ENCODE data around the gene PMAIP1. TPM values are rescaled to one million over a fixed set of nuclear protein-coding genes. Genes with fewer than 3 reads are reported as not detected.
A peak's percentile ranks its signal among the peaks of the same experiment; 100 is the strongest.
"Not testable (repeated sequence)": the region's sequence is repeated elsewhere in the genome, so short reads cannot be mapped to it uniquely, and the experiment has no call there.

PMAIP1 gene
- total RNA-seq = 57.2 and 59.5 TPM in 2 replicates

DNA sequence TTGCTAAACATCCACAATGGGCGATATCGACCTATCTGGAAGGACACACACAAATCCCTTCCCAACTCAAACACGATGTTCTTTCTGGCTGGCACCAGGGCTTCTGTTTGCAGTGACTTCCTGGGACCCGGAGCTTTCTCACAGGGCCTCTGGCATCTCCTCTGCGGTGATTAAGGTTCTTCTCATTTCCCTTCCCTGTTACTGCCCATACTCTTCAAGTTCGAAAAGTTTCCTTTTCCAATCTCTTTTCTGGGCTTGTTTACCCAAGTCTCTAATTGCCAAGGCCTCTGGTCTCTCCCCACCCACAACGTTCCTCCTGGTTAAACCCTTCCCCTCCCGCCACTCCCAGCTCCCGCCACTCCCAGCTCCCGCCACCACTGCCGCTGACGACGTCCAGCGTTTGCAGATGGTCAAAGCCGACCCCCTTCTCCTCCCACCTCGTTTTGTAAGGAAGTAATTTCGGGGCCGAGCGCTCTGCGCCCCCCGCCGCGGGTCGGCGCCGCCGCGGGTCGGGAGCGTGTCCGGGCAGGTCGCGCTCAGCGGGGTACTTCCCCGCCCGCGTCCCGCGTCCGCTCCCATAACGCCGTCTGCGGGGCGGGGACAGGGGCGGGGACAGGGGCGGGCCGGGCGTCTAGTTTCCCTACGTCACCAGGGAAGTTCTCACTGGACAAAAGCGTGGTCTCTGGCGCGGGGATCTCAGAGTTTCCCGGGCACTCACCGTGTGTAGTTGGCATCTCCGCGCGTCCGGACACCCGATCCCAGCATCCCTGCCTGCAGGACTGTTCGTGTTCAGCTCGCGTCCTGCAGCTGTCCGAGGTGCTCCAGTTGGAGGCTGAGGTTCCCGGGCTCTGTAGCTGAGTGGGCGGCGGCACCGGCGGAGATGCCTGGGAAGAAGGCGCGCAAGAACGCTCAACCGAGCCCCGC lies at the start of gene PMAIP1:
TSS of gene PMAIP1 (plus strand) at position 699 of the 924 bp plus-strand sequence. CDS start at position 881, 182 bp downstream.
- Mint-ChIP-seq H3K9me3 (no peaks in the 10 kb centered on the region), H3K36me3 (ENCODE audit: low read depth) (peaks cover 35% of the 10 kb centered on the region), H3K27ac (peak within 1 kb of the TSS; percentile 99), H3K4me3 (peak within 1 kb of the TSS; percentile 97), H3K4me1 (ENCODE audit: low read depth) (peaks cover 41% of the 10 kb centered on the region), H3K27me3 (ENCODE audit: insufficient read depth) (no peaks in the 10 kb centered on the region)
- DNase-seq (ENCODE audit: low spot score) = peak; percentile 84
- intact Hi-C loops (cut with micrococcal nuclease) = loop anchor here (1.0 to 5.0 kb wide), 8 partner anchors 13 to 760 kb away; partner anchors contain the start of genes LMAN1 and SEC11C

DNA sequence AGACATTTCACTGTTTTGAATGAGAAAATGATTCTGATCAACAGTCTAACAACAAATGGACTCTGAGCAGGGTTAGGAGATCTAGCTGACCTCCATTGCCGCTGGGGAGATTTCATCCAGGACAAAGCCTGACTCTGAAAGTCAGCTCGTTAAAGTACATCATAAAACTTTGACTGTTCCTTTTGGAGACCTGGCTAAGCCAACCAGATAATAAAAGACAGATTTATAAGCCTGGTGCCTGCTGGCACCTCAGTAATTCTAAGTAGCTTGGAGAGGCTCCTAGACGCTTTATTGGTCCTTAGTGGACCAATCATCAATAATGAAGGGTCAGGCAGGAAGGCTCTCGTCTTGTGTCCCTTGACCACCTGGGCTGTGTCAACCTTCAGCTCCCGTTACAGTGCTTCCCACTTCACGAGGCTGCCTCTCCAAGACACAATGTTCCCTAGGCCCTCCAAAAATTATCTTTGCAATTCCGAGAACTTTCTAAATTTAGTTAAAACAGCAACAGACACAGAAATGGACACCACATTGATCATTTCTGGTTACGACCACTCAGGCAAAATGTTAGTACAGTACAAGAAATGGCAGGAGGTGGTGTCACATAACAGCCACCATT lies 47.9 kb upstream of the PMAIP1 start:
- peaks cover 17% of the 10 kb centered on the region for H3K4me1 Mint-ChIP-seq (ENCODE audit: low read depth)
- H3K9me3 Mint-ChIP-seq = no peaks in the 10 kb centered on the region
- no peak for DNase-seq (ENCODE audit: low spot score)
- H3K27ac Mint-ChIP-seq = no peak overlapping the region
- H3K36me3 Mint-ChIP-seq (ENCODE audit: low read depth) = no peaks in the 10 kb centered on the region
- H3K4me3 Mint-ChIP-seq = no peak overlapping the region
- peaks cover 3% of the 10 kb centered on the region for H3K27me3 Mint-ChIP-seq (ENCODE audit: insufficient read depth)
- intact Hi-C loops (cut with micrococcal nuclease) = no loop called here

DNA sequence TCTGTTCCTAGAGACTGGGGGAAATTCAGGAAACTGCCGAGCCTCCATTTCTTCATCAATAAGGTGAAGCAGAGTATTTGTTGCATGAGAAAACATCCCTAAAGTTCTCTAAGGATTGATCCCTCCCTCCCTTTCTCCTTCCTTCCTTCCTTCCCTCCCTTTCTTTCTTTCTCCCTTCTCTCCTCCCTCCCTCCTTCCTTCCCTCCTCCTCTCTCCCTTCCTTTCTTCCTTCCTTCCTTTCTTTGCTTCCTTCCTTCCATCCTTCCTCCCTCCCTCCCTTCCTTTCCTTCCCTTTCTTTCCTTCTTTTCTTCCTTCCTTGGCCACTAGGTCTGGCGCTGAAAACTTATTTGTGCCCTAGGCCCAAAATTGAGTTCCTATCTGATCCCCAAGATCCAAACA lies 47.2 kb upstream of the PMAIP1 start:
- no peaks in the 10 kb centered on the region for H3K9me3 Mint-ChIP-seq
- no peaks in the 10 kb centered on the region for H3K36me3 Mint-ChIP-seq (ENCODE audit: low read depth)
- H3K4me1 Mint-ChIP-seq (ENCODE audit: low read depth) = peaks cover 10% of the 10 kb centered on the region
- no peak overlapping the region for H3K27ac Mint-ChIP-seq
- H3K27me3 Mint-ChIP-seq (ENCODE audit: insufficient read depth) = peaks cover 3% of the 10 kb centered on the region
- no peak for DNase-seq (ENCODE audit: low spot score)
- intact Hi-C loops (cut with micrococcal nuclease) = no loop called here
- H3K4me3 Mint-ChIP-seq = no peak overlapping the region

DNA sequence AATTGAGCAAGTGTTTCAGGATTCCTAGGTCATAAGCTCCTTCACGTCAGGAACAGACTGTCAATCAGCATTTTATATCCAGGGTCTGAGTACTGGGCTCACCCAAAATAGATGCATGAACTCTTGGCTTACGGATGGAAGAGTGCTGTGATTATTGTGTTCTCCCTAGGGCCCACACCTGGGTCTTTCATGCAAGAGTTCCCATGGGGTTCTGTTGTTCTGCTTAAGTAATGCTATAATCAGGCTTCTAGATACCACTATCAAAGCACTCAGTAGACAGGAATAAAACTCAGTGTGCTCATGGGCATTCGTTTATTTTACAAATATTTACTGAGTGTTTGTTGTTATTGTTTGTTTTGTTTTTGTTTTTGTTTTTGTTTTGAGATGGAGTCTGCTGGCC lies 46.4 kb upstream of the PMAIP1 start:
- no peaks in the 10 kb centered on the region for H3K9me3 Mint-ChIP-seq
- no peaks in the 10 kb centered on the region for H3K36me3 Mint-ChIP-seq (ENCODE audit: low read depth)
- H3K4me1 Mint-ChIP-seq (ENCODE audit: low read depth) = peaks cover 2% of the 10 kb centered on the region
- intact Hi-C loops (cut with micrococcal nuclease) = no loop called here
- H3K27me3 Mint-ChIP-seq (ENCODE audit: insufficient read depth) = peaks cover 5% of the 10 kb centered on the region
- H3K4me3 Mint-ChIP-seq = no peak overlapping the region
- H3K27ac Mint-ChIP-seq = no peak overlapping the region
- no peak for DNase-seq (ENCODE audit: low spot score)

DNA sequence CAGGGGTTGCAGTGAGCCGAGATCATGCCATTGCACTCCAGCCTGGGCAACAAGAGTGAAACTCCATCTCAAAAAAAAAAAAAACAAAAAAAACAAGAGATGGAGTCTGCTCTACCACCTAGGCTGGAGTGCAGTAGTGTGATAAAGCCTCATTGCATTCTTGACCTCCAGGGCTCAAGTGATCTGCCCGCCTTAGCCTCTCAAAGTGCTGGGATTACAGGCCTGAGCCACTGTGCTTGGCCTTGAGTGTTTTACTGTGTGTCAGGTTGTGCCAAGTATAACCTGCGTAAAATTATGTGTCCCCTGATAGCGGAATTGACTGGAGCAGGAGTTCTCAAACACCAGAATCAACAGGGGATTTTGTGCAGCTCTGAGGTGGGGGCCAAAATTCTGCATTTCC lies 45.8 kb upstream of the PMAIP1 start:
- H3K9me3 Mint-ChIP-seq; H3K27me3 Mint-ChIP-seq (ENCODE audit: insufficient read depth); DNase-seq (ENCODE audit: low spot score); H3K36me3 Mint-ChIP-seq (ENCODE audit: low read depth); H3K27ac Mint-ChIP-seq; H3K4me1 Mint-ChIP-seq (ENCODE audit: low read depth); H3K4me3 Mint-ChIP-seq; intact Hi-C loops (cut with micrococcal nuclease): not testable (repeated sequence)

DNA sequence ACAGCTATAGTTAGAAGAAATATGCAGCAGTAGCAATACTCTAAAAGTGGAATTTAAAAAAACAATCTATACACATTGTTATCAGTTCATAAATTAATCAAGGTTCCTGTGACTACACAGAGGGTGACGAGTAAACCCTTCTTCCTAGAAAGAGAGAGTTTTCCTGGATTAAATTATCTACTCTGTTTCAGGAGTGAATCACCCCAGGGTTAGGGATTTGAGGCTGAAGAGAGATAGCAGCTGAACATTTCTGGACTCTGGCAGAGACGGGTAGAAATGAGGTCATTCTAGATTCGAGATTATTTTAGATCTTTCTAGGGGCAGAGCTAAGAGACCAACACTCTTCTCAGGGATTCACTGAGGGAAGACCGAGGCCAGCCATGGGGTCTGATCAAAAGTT lies 38.8 kb upstream of the PMAIP1 start:
- H3K27me3 Mint-ChIP-seq (ENCODE audit: insufficient read depth) = peaks cover 5% of the 10 kb centered on the region
- no peak overlapping the region for H3K4me3 Mint-ChIP-seq
- no peaks in the 10 kb centered on the region for H3K36me3 Mint-ChIP-seq (ENCODE audit: low read depth)
- H3K4me1 Mint-ChIP-seq (ENCODE audit: low read depth) = no peaks in the 10 kb centered on the region
- H3K27ac Mint-ChIP-seq = no peak overlapping the region
- DNase-seq (ENCODE audit: low spot score) = no peak
- no peaks in the 10 kb centered on the region for H3K9me3 Mint-ChIP-seq
- intact Hi-C loops (cut with micrococcal nuclease) = no loop called here

DNA sequence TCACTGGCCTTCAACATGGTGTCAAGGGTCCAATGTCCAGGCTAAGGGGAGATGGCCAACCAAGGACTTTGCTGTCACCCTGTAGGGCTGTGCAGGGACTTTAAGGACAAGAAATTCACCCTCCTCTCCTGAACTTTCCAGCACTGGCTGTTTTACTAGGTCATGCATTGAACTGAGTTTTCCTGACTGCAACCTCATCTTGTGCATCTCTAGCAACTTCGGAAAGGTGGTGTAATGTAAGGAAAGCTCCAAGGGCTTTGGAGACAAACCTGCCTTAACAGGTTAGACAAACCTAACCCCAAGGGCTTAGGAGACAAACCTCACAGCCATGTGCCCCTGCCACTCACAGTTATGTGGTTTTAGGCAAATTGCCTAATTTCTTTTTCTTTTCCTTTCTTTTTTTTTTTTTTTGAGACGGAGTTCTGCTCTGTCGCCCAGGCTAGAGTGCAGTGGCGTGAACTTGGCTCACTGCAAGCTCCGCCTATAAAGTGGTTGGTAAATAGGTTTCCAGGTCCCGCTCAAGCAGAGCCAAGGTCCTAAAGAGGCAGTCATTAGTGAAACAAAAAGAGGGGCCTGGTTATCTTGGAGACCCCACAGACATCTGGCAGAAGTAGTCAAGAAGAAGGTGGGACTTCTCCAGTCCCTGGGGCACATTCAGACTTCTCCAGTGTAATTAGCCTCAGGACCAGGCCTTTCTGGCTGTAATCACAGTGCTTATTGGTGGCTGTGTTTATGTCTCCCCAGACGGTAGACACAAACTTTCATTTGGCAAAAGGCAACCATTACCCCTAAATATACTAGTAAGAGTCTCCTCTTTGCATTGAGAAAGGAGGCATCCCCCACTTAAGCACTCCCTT lies 37.6 kb upstream of the PMAIP1 start:
- no peaks in the 10 kb centered on the region for H3K9me3 Mint-ChIP-seq
- intact Hi-C loops (cut with micrococcal nuclease) = no loop called here

DNA sequence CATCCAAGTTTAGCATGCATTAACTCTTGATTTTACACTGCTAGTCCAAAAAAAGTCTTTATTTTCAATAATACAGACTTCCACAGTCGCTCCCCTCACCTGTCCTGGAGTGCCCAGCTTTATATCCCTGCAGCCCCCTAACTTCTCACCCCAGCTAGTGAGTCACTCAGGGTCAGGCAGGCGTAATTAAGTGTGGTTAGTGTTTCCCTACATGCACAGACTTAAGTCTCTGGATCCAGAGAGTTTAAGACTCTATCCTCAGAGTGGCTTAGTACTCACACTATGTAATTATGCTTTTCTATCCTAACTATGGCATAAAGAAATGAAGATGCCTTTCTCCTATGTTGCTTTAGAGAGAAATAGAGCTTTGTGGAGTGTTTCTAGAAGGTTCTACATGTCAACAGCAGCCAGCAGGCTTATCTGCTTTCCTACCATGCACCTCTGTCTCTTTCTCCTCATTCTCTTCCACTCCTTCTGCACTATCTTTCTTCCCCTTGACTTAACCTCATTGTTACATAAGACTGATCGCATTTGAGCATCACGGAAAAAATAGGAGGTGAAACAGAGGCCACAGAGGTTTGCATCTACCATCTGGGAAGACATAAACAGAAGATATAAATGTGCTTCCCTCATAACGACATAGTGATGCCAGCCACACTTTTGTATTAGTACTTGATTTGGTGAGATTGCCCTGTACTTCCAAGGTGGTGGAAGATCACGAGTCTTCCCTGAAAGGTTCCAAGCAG lies 34.4 kb upstream of the PMAIP1 start:
- H3K9me3 Mint-ChIP-seq = no peaks in the 10 kb centered on the region
- H3K4me3 Mint-ChIP-seq = no peak overlapping the region
- H3K27me3 Mint-ChIP-seq (ENCODE audit: insufficient read depth) = peaks cover 6% of the 10 kb centered on the region
- H3K36me3 Mint-ChIP-seq (ENCODE audit: low read depth) = no peaks in the 10 kb centered on the region
- intact Hi-C loops (cut with micrococcal nuclease) = no loop called here
- H3K27ac Mint-ChIP-seq = no peak overlapping the region
- H3K4me1 Mint-ChIP-seq (ENCODE audit: low read depth) = no peaks in the 10 kb centered on the region
- DNase-seq (ENCODE audit: low spot score) = no peak

More for the DNA sequence above, 37.6 kb upstream of the PMAIP1 start:
- no peaks in the 10 kb centered on the region for H3K4me1 Mint-ChIP-seq (ENCODE audit: low read depth)
- DNase-seq (ENCODE audit: low spot score) = no peak
- H3K36me3 Mint-ChIP-seq (ENCODE audit: low read depth) = no peaks in the 10 kb centered on the region
- peaks cover 7% of the 10 kb centered on the region for H3K27me3 Mint-ChIP-seq (ENCODE audit: insufficient read depth)
- no peak overlapping the region for H3K27ac Mint-ChIP-seq
- H3K4me3 Mint-ChIP-seq = no peak overlapping the region

DNA sequence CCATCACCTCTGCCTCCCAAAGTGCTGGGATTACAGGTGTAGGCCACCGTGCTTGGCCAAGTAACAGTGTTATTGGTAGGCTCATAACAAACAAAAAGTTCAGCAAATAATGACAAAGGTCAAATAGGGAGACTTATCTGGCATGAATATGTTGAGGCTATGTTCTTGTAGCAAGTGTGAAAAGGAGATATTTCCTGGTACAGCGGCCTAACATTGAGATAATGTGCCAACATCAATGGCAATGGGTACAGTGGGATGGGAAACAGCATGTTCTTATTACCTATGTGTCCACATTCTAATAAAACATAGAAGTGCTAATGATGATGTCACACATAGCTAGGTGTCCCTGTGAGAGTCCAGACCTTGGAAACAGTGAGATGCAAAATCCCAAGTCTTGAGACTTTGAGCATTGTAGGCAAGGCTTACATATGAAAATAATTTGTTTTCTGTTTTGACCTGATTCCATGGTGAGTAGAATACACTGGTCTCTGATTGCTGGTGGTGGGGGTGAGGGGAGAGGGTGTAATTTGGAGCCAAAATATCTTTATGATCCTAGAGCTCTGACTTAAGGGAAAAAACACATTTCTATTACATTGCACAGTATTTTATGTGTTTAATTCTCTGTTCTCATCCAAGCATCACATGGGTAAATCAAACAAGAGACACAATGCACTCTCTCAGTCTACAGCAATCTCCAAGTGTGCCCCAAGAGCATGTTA lies 33.1 kb upstream of the PMAIP1 start:
- intact Hi-C loops (cut with micrococcal nuclease) = no loop called here
- Mint-ChIP-seq H3K9me3 (no peaks in the 10 kb centered on the region), H3K36me3 (ENCODE audit: low read depth) (no peaks in the 10 kb centered on the region), H3K27me3 (ENCODE audit: insufficient read depth) (peaks cover 5% of the 10 kb centered on the region), H3K4me3 (no peak overlapping the region), H3K4me1 (ENCODE audit: low read depth) (no peaks in the 10 kb centered on the region), H3K27ac (no peak overlapping the region)
- DNase-seq (ENCODE audit: low spot score) = no peak

DNA sequence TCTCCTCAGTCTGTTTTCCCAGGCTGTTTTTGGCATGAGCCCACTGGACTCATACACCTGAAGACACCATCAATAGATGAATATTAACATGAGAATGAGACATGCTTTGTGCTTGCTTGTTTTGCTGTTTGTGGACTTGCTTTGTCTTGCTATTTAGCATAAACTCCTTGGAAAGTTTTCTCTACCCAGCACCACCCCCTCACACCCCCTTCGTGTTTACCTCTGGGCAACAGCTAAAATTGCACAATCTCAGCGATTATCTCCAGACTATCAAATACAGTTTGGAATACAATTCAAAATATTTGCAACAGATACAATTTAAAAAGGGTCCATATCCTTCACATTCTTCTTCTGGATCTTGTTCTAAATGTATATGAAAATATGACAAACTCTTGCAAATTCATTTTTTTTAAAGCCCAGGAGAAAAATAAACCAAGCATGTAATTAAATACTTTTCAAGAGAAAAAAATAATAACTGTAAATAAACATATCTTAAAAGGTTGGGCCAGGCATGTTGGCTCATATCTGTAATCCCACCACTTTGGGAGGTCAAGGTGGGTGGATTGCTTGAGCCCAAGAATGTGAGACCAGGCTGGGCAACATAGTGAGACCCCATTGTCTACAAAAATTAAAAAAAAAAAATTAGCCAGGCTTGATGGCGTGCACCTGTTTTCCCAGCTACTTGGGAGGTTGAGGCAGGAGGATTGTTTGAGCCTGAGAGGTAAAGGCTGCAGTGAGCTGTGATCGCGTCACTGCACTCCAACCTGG lies 32.3 kb upstream of the PMAIP1 start:
- peaks cover 8% of the 10 kb centered on the region for H3K4me1 Mint-ChIP-seq (ENCODE audit: low read depth)
- H3K27ac Mint-ChIP-seq = no peak overlapping the region
- peaks cover 7% of the 10 kb centered on the region for H3K27me3 Mint-ChIP-seq (ENCODE audit: insufficient read depth)
- H3K4me3 Mint-ChIP-seq = no peak overlapping the region
- intact Hi-C loops (cut with micrococcal nuclease) = no loop called here
- no peaks in the 10 kb centered on the region for H3K36me3 Mint-ChIP-seq (ENCODE audit: low read depth)
- DNase-seq (ENCODE audit: low spot score) = no peak
- no peaks in the 10 kb centered on the region for H3K9me3 Mint-ChIP-seq

DNA sequence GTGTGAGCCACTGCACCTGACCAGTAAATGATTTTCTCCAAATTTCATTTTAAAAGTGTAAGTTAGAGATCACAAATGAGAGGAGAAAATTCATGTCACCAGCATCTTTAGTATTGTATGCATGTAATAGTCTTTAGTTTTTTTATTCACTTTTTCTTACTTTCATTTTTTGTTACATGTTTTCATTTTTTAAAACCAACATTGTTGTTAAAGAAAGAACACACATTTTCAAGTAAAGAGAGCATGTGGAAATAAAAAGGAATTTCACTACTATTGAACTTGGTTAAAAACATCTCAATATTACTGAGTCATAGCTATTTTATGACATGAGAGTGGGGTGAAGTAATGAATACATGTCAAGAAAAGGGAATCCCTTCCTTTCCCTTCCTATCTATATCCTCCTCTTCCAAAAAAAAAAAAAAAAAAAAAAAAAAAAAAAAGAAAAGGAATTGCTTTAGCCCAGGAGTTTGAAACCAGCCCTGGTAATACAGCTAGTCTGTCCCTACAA lies 29.1 kb upstream of the PMAIP1 start:
- Mint-ChIP-seq H3K36me3 (ENCODE audit: low read depth) (no peaks in the 10 kb centered on the region), H3K4me1 (ENCODE audit: low read depth) (peaks cover 24% of the 10 kb centered on the region), H3K9me3 (no peaks in the 10 kb centered on the region), H3K27me3 (ENCODE audit: insufficient read depth) (peaks cover 7% of the 10 kb centered on the region), H3K27ac (no peak overlapping the region), H3K4me3 (no peak overlapping the region)
- intact Hi-C loops (cut with micrococcal nuclease) = no loop called here
- DNase-seq (ENCODE audit: low spot score) = no peak

Measured in activated T-helper 1 cell treated with anti-CD3 and anti-CD28 coated beads, Interleukin-12 subunit alpha, Interleukin-12 subunit beta, Interleukin-2, Interleukin-4 antibody, amounts not matched to agents 30 ng/mL and 10 ng/mL and 1 ng/mL, durations not matched to agents 14 hours and 24 hours and 36 hours (primary cell).